GM08714 (cell line): Measurements from ENCODE around the gene FOXP2.

Experiments used
- H3K4me3 ChIP-seq: fragments of 200-500 bp; sonication (Bioruptor generic); 2 replicates; pipeline ENCODE4 v1.5.1; 2014; ENCODE audit warnings: mild to moderate bottlenecking, low read length, inconsistent platforms
- ZNF274 ChIP-seq: IDR thresholded peaks from 2 replicates; pipeline ENCODE4 v1.6.1; 2012; ENCODE audit warnings: mild to moderate bottlenecking, low read depth, low read length

FOXP2 gene

DNA sequence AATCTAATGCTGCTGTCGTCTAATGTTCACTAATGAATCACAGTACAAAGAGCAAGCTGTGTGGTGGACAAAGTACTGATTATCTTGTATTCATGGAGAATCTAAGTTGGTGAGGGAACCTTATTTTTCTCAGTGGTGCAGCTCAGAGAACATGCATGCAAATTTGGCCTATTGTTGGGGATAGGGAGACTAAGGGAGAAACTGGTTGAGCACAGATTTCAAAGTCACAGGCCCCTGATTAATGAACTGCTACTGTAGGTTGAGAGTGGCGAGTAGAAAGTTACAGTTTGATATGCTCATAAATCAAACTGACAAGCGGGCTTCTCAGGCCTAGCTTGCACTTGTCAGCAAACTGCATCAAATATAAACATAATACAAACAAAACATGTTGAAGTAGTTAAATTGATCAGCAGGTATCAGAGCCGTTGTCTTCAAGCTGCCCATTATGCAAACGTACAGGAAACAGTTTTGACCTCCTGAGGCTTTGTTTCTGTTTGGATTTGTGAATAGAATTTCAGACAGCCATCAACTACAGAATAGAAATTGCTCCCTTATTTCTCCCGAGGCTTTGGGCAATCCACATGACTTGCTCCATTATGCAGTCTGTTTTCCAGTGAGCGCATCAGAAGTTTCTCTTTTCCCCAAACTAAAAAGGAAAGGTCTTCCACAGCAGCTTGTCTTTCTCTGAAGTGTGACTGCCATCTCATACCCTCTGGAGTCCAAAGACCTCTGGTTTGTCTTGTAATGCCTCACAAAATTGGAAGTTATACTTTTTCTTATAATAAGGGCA lies 215.8 kb downstream of the FOXP2 start:
- no peak overlapping the region for H3K4me3 ChIP-seq
- no peak for TF ChIP-seq ZNF274

DNA sequence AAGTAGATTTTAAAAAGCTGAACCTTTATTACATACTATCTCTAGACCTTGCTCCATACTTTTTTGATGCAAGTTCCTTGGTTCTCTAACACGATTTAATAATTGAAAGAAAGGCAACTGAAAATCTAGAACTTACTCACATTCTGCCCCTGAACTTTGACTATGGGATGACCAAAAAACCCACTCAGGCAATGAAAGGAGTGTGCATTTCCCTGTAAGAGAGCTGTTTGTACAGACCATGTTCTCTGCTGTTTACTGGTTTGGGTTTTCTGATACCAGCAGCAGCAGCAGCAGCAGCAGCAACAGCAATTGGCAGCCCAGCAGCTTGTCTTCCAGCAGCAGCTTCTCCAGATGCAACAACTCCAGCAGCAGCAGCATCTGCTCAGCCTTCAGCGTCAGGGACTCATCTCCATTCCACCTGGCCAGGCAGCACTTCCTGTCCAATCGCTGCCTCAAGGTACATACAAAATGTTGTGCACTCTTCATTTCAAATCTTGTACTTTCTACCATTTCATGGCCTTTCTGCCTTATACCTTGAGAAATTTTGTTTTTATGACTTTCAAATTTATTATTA lies 216.7 kb downstream of the FOXP2 start:
- H3K4me3 ChIP-seq: no peak overlapping the region; the same call in 1 of the 2 replicates
- no peak for TF ChIP-seq ZNF274

DNA sequence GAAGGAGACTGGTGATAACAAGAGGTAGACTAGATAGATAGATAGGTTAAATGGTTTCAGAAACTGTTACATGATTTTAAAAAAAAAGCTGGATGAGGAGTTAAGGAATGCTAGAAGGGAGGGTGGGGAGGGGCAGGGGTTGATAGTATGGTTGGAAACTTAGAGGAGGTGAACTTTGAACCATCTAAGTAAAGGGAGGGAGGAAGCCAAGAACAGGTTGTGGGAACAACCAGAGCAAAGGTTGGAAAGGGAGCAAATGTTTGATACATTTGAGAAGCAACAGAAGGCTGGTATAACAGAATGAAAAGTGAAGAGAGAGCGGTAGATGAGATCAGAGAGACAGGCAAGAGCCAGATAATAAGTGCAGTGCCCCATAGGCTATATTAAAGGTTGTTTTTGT lies 224.8 kb downstream of the FOXP2 start:
- no peak for TF ChIP-seq ZNF274

DNA sequence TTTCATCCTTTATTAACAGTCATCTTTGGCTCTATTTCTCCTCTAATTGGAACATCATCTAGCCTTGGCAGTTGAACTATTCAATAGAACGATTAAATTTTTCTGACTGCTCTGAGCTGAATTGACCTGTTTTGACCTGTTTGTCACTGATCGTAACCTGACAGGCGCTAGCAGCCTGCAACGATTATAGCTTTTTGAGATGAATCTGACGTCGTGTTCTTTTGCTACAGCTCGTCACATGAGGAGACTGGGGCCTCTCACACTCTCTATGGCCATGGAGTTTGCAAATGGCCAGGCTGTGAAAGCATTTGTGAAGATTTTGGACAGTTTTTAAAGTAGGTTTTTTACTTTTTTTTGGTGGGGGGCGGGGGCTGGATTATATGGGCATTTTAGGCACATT lies 229.8 kb downstream of the FOXP2 start:
- no peak overlapping the region for H3K4me3 ChIP-seq
- no peak for TF ChIP-seq ZNF274

More for the DNA sequence above, 224.8 kb downstream of the FOXP2 start:
- no peak overlapping the region for H3K4me3 ChIP-seq

DNA sequence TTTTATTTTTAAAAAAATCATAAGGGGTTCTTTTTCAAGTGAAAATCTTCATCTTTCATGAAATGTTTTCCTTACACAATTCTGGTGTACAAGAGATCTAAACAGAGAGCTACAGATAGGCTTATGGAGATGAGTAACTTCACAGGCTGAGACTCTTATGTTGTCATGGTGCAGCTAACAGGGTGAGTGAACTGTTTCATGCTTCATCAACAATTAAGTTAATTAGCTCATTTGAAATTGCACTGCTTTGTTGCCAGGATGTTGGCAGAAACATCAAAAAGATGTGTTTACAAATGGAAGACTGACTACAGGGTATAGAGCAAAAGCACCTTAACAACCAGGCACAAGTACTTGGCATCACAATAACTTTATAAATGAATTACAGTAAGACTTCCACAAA lies 230.8 kb downstream of the FOXP2 start:
- H3K4me3 ChIP-seq: no peak overlapping the region
- TF ChIP-seq ZNF274: no peak

DNA sequence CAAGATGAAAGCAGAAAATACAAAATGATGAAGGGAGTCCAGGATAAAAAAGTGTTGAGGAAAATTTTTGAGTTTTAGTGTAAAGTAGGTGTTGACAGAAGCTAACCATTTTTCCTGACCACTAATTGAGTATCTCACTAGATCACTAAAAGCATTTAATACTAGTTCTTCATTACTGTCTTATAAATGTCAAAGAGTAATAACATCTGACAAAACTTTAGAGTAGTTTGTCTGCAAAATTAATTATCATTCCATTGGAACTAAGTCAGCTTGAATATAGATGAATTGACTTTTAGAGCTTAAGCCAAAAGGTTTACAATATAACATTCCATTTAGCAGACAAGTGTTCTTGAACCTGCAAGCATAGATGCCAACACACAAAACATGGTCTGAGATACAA lies 232.9 kb downstream of the FOXP2 start:
- no peak for TF ChIP-seq ZNF274
- H3K4me3 ChIP-seq: no peak overlapping the region

DNA sequence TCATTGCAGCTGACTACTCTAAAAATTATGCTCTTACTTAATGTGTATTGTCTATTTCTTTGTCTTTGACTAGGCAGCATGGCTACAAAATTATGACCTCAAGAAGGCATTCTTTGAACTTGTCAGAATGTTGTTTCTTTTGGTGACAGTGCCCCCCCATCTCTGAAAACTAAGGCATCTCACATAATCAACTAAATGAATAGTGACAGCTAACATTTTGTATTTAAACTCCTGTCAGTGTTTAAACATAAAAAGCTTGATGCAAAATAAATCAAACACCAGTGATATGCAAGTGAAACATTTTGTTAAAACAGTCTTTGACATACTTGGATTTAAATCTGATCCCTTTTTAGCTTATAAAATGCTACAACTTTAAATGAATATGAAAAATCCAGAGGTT lies 233.5 kb downstream of the FOXP2 start:
- H3K4me3 ChIP-seq: no peak overlapping the region

DNA sequence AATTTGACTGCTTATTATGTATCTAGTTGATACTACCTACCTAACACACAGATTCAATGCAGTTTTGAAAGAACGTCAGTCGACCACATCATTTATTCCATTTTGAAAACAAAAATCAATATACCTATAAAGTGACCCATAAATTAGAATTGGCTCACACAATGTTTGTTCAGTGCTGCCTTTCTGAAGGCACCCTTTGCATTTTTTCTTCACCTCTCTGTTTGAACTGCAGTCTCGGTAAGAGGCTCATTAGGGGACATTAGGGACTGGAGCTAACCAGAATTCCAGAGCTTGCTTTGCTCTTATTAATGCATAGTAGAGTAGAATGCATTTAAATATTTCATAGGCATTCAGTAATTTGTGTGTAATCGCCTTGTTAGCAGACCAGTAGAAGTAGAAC lies 234.1 kb downstream of the FOXP2 start:
- no peak overlapping the region for H3K4me3 ChIP-seq
- TF ChIP-seq ZNF274: no peak

More for the DNA sequence above, 233.5 kb downstream of the FOXP2 start:
- no peak for TF ChIP-seq ZNF274

DNA sequence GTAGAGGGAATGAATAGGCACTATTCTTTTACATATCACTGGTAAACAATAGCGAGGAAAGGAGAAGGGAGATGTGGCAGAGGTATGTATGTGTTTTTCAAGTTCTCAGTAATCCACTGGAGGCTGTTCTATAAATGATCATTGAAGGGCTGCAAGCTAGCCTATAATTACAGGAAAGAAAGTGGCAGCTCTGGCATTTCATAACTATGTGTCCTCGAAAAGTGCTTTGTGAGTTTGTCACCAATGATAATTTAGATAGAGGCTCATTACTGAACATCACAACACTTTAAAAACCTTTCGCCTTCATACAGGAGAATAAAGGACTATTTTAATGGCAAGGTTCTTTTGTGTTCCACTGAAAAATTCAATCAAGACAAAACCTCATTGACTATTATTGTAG lies 235.1 kb downstream of the FOXP2 start:
- TF ChIP-seq ZNF274: no peak
- H3K4me3 ChIP-seq: no peak overlapping the region

DNA sequence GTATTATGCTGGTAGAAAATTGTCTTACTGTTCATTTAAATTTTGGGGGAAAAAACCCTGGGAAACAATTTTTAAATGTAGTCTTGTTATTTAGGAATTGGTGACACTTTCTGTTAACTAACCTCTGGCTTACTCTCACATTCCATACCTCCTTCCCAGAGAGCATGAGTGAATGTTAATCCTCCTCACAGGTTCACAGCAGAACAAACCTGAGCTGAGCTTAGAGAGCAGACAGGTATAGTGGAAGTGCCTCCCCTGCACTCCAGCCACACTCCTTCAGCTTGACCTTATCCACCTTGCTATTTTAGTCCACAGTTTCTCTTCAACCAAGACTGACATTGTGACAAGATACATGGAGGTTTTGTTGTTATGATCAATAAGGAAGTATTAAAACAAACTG lies 235.9 kb downstream of the FOXP2 start:
- no peak overlapping the region for H3K4me3 ChIP-seq
- no peak for TF ChIP-seq ZNF274

DNA sequence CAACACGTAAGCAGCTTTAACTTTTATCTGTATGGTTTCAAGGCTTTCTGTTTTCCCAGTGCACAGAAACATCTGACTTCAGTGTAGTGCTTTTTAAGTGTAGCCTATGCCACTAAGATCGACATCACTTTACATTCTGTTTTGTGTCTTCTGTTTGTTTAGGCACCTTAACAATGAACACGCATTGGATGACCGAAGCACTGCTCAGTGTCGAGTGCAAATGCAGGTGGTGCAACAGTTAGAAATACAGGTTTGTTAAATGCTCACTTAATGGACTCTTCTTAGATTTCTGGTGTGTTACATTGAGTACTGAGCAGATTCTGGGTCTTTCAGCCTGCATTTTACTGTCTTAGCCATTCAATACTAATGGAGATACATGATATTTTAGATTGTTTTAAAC lies 237.4 kb downstream of the FOXP2 start:
- no peak overlapping the region for H3K4me3 ChIP-seq
- TF ChIP-seq ZNF274: no peak

DNA sequence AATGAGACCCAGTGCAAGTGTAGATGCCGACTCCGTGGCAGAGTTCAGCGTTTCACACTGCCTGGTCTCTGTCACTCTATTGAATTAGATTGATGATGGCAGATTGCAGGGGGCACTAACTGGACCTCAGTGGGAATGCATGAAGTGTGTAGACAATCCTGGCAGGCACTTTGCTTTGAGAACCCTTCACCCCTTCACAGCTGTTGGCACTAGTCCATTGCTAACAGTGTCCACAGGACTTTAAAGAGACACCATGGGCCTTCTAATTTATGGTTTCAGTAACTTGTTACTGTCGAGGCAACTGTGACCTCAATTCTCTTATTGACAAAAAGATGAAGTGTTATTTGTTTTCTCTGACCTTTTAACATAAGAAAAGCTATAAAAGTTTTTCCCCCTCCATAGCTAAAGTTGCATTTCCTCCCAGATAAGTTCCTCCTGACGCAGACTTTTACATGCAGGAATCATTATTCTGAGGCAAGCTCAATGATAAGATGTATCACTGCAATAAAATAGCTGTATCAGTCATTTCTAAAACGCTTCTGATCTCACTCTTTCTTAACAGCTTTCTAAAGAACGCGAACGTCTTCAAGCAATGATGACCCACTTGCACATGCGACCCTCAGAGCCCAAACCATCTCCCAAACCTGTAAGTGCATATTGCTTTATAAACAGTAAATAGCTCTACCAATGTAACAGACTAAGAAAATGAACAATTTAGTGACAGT lies 238.9 kb downstream of the FOXP2 start:
- TF ChIP-seq ZNF274: no peak
- H3K4me3 ChIP-seq: peak overlapping the region; percentile 36; the same call in 1 of the 2 replicates

DNA sequence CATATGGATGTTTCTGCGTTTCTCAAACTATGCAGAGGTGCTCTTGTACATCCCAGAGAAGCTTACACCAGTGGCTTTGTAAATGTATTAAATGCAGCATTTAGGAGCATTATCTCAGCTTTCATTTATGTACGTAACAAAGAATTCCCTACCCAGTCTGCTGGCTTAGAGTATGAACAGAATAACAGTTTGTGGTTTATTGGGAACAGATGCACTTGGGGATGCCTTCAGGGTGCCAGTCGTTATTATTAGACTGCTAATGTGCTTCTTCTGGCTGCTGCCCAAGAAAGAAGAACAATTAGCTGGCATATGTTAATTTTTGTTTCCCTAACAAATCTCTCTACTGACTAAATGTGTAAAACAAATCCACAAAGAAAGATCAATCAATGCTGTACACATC lies 241.9 kb downstream of the FOXP2 start:
- H3K4me3 ChIP-seq: no peak overlapping the region
- no peak for TF ChIP-seq ZNF274

DNA sequence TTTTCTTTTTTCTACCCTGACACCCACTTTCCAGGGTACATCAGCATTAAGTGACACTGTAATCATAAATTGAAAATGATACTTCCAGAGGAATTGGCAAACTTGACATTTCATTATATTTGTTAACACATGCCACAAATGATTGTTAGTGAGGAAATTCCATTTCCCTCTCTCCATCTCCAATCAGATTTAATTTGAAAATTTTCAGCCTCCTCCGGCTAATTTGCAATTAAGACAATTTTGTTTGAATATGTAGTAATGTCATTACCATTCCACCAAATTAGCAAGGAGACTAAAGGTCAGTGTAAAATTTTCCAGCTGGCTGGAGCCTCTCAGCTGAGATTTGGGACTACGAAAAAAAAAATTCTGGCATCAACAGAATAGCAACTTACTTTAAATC lies 242.7 kb downstream of the FOXP2 start:
- no peak for TF ChIP-seq ZNF274
- H3K4me3 ChIP-seq: no peak overlapping the region

DNA sequence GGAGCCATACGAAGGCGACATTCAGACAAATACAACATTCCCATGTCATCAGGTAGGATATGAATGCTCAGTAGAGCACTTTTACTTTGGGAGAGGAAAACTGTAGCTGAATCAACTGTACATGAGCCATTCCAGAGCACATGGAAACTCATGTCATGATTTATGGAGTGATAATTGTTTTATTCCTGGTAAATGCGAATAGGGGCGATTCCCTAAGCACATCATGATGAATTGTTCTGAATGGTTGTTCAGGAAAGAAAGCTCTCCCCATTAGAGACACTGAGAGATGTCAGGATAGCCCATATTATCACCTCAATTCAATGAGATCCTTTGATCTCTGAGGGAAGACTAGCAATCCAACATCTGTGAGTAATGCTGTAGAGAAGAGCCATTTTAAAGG lies 243.6 kb downstream of the FOXP2 start:
- TF ChIP-seq ZNF274: no peak

More for the DNA sequence above, 243.6 kb downstream of the FOXP2 start:
- no peak overlapping the region for H3K4me3 ChIP-seq
